ENCODE measurements around the gene FOXD2. TPM values are rescaled to one million over a fixed set of nuclear protein-coding genes. Genes with fewer than 3 reads are reported as not detected.

Gene FOXD2
- total RNA-seq, result 0.05 TPM
- long read RNA-seq, result 0 reads

GRCh38 chr1:47437447-47438164 is at the start of gene FOXD2:
Gene FOXD2, plus strand, starts transcription at chr1:47438044. Its CDS starts 92 bp downstream, at chr1:47438136.
- peak; percentile 92 for DNase-seq (ENCODE audit: missing footprints)
- intact Hi-C loops (cut with DNase I), result loop anchor here (10.0 kb wide), 1 partner anchor 97 kb away; no protein-coding TSS in a partner anchor
- ATAC-seq, result peak; percentile 96

- no peak for DNase-seq (ENCODE audit: missing footprints)
- peak; percentile 66 for ATAC-seq
- intact Hi-C loops (cut with DNase I), result loop anchor here (5.0 kb wide), 1 partner anchor 323 kb away; no protein-coding TSS in a partner anchor
Observed at GRCh38 chr1:47388891-47389238, 49.0 kb upstream of the FOXD2 start.

GRCh38 chr1:47389731-47390130 is 48.1 kb upstream of the FOXD2 start:
- intact Hi-C loops (cut with DNase I), result loop anchor here (5.0 kb wide), 1 partner anchor 323 kb away; no protein-coding TSS in a partner anchor
- DNase-seq (ENCODE audit: missing footprints), result no peak
- ATAC-seq, result no peak

GRCh38 chr1:47390843-47391242 is 47.0 kb upstream of the FOXD2 start:
- intact Hi-C loops (cut with DNase I), result no loop called here
- no peak for ATAC-seq
- no peak for DNase-seq (ENCODE audit: missing footprints)

- intact Hi-C loops (cut with DNase I), result no loop called here
- no peak for ATAC-seq
- no peak for DNase-seq (ENCODE audit: missing footprints)
Observed at GRCh38 chr1:47393141-47393540, 44.7 kb upstream of the FOXD2 start.

- no peak for ATAC-seq
- no peak for DNase-seq (ENCODE audit: missing footprints)
- intact Hi-C loops (cut with DNase I), result no loop called here
Observed at GRCh38 chr1:47395433-47395832, 42.4 kb upstream of the FOXD2 start.

GRCh38 chr1:47396671-47397196 is 41.1 kb upstream of the FOXD2 start:
- ATAC-seq (no peak), DNase-seq (ENCODE audit: missing footprints) (no peak)
- intact Hi-C loops (cut with DNase I), result no loop called here

GRCh38 chr1:47399138-47399845 is 38.6 kb upstream of the FOXD2 start:
- no peak for DNase-seq (ENCODE audit: missing footprints)
- ATAC-seq, result no peak
- intact Hi-C loops (cut with DNase I), result no loop called here

GRCh38 chr1:47399846-47400155 is 38.0 kb upstream of the FOXD2 start:
- intact Hi-C loops (cut with DNase I), result no loop called here
- ATAC-seq (no peak), DNase-seq (ENCODE audit: missing footprints) (no peak)

GRCh38 chr1:47401761-47402160 is 36.1 kb upstream of the FOXD2 start:
- intact Hi-C loops (cut with DNase I), result no loop called here
- no peak for ATAC-seq
- DNase-seq (ENCODE audit: missing footprints), result no peak

GRCh38 chr1:47402591-47402990 is 35.3 kb upstream of the FOXD2 start:
- intact Hi-C loops (cut with DNase I), result no loop called here
- ATAC-seq (no peak), DNase-seq (ENCODE audit: missing footprints) (no peak)

- intact Hi-C loops (cut with DNase I), result no loop called here
- no peak for DNase-seq (ENCODE audit: missing footprints)
- ATAC-seq, result no peak
Observed at GRCh38 chr1:47403321-47403910, 34.4 kb upstream of the FOXD2 start.

GRCh38 chr1:47405697-47406096 is 32.1 kb upstream of the FOXD2 start:
- DNase-seq (ENCODE audit: missing footprints) (no peak), ATAC-seq (no peak)
- intact Hi-C loops (cut with DNase I), result no loop called here

- intact Hi-C loops (cut with DNase I), result no loop called here
- ATAC-seq, result no peak
- DNase-seq (ENCODE audit: missing footprints), result no peak
Observed at GRCh38 chr1:47406966-47407365, 30.9 kb upstream of the FOXD2 start.

- intact Hi-C loops (cut with DNase I), result no loop called here
- DNase-seq (ENCODE audit: missing footprints), result no peak
- ATAC-seq, result no peak
Observed at GRCh38 chr1:47407481-47407880, 30.4 kb upstream of the FOXD2 start.

GRCh38 chr1:47409311-47410067 is 28.4 kb upstream of the FOXD2 start:
- DNase-seq (ENCODE audit: missing footprints) (no peak), ATAC-seq (peak; percentile 39)
- intact Hi-C loops (cut with DNase I), result no loop called here

GRCh38 chr1:47410068-47410455 is 27.8 kb upstream of the FOXD2 start:
- intact Hi-C loops (cut with DNase I), result no loop called here
- no peak for DNase-seq (ENCODE audit: missing footprints)
- no peak for ATAC-seq

GRCh38 chr1:47411436-47411835 is 26.4 kb upstream of the FOXD2 start:
- intact Hi-C loops (cut with DNase I), result no loop called here
- ATAC-seq, result no peak

GRCh38 chr1:47412437-47412836 is 25.4 kb upstream of the FOXD2 start:
- ATAC-seq (no peak), DNase-seq (ENCODE audit: missing footprints) (no peak)
- intact Hi-C loops (cut with DNase I), result no loop called here

More at GRCh38 chr1:47411436-47411835, 26.4 kb upstream of the FOXD2 start:
- no peak for DNase-seq (ENCODE audit: missing footprints)
